Measurements from ENCODE around the gene LARGE1.

The LARGE1 gene

DNA sequence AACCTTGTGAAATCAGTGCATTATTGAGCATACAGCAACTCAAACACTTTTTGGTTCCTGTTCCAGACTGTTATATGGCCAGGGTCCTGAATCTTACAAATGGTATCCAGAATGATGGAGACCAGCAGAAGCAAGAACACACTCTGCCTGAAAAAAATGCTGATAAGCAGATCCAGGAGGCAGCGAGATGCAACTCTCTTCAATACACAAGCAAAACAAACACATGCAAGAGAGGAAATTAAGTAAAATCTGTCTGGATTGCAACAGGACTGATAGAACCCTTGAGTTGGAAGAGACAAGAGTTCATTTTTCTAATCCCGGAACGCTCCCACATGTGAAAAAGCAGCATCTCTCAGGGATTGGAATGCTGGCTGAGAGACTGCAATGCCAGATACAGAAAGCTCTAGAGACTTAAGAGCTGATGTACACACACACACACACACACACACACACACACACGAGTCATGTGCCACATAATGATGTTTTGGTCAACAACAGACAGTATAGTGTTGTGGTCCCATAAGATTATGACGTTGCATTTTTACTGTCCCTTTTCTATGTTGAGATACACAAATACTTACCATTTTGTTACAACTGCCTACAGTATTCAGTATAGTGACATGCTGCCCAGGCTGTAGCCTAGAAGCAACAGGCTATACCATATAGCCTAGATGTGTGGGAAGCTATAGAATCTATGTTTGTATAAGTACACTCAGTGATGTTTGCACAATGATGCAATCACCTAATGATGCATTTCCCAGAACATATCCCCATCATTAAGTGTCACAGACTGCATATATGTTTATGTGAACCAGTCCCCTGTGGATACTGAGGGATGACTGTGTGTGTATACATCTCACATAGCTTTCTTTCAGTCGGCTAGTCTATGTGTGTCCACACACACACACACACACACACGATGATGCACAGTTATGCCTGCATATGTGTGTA, 406.6 kb downstream of the LARGE1 start:
- Histone ChIP-seq H3K9me3 (ENCODE audit: control insufficient read depth in 2 of 2, low read length in 2 of 2) (no peaks in the 10 kb centered on the region), H3K4me1 (ENCODE audit: control insufficient read depth, insufficient read depth, low read length) (peaks cover 14% of the 10 kb centered on the region), H3K4me3 (ENCODE audit: low read length in 2 of 2) (no peak overlapping the region), H3K36me3 (ENCODE audit: control insufficient read depth in 2 of 2, insufficient read depth in 2 of 2, low read length in 2 of 2) (no peaks in the 10 kb centered on the region), H3K9ac (ENCODE audit: low read length in 2 of 2) (no peak overlapping the region), H3K27ac (ENCODE audit: low read length) (no peak overlapping the region), H3K27me3 (ENCODE audit: control insufficient read depth in 1 of 2, insufficient read depth in 2 of 2, low read length in 2 of 2) (no peaks in the 10 kb centered on the region)

DNA sequence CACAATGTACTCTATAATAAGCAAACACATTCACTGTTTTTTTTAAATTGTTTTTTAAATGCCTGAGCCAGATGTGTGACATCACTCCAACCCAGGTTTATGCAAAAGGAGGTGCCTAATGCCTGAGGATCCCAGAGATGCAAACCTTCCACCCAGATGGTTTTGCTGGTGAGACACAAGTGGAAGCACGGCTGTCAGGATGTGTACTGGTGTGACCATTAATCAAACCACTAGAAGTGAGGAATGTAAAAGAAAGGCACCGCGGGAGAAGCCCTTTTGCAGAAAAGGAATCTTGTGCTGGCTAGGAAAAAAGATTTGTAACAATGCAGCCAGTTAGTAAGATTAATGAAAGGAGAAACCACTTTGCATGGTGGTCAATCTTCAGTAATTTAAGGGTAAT, 407.4 kb downstream of the LARGE1 start:
- Histone ChIP-seq H3K4me3 (ENCODE audit: low read length in 2 of 2) (no peak overlapping the region), H3K9ac (ENCODE audit: low read length in 2 of 2) (no peak overlapping the region), H3K4me1 (ENCODE audit: control insufficient read depth, insufficient read depth, low read length) (peaks cover 9% of the 10 kb centered on the region), H3K9me3 (ENCODE audit: control insufficient read depth in 2 of 2, low read length in 2 of 2) (no peaks in the 10 kb centered on the region), H3K27ac (ENCODE audit: low read length) (no peak overlapping the region), H3K36me3 (ENCODE audit: control insufficient read depth in 2 of 2, insufficient read depth in 2 of 2, low read length in 2 of 2) (no peaks in the 10 kb centered on the region), H3K27me3 (ENCODE audit: control insufficient read depth in 1 of 2, insufficient read depth in 2 of 2, low read length in 2 of 2) (no peaks in the 10 kb centered on the region)

DNA sequence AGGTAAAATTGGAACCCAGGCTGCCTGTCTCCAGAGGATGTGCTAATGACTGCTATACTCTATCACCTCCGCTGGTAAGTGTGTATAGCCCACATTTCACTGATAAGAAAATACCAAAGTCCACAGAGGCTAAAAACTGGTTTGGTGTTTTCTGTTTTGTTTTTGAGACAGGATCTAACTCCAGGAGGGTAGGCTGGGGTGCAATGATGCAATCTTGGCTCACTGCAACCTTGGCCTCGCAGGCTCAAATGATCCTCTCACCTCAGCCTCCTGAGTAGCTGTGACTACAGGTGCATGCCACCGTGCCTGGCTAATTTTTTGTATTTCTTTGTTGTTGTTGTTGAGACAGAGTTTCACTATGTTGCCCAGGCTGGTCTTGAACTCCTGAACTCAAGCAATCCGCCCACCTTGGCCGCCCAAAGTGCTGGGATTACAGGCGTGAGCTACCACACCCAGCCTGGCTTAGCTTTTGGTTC, 409.8 kb downstream of the LARGE1 start:
- no peak overlapping the region for H3K27ac ChIP-seq (ENCODE audit: low read length)
- H3K4me3 ChIP-seq (ENCODE audit: low read length in 2 of 2): no peak overlapping the region
- H3K9ac ChIP-seq (ENCODE audit: low read length in 2 of 2): no peak overlapping the region
- H3K27me3 ChIP-seq (ENCODE audit: control insufficient read depth in 1 of 2, insufficient read depth in 2 of 2, low read length in 2 of 2): no peaks in the 10 kb centered on the region
- H3K36me3 ChIP-seq (ENCODE audit: control insufficient read depth in 2 of 2, insufficient read depth in 2 of 2, low read length in 2 of 2): no peaks in the 10 kb centered on the region
- peaks cover 9% of the 10 kb centered on the region for H3K4me1 ChIP-seq (ENCODE audit: control insufficient read depth, insufficient read depth, low read length)
- no peaks in the 10 kb centered on the region for H3K9me3 ChIP-seq (ENCODE audit: control insufficient read depth in 2 of 2, low read length in 2 of 2)

DNA sequence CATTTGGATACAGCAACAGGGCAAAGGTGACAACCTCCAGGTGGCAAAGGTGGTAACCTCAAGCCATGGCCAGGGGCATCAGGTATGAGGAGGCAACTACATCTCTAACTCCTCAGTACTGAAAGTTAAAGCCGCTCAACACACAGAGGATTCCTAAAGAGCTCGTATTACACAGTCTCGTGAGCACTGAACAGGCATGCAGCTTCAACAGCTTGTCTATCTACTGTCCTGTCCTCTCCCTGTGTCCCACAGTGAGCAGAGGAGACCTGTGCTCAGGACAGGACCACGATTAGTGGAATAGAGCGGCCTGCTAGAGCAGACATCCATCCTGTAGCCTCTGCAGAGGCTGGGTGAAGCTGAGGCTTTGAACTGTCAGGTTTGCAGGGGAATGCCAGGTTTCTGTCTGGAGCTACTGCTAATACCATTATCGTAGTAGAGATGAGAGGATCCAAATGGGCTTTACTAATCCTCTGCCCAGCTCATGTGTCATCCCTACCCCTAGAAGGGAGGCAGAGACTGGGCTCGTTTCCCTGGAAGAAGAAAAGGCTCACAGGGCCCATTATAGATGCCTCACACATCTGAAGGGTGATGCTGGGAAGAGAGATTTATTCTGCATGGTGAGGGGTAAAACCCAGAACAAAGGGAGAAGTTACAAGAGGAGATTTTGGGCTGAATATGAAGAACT, 415.2 kb downstream of the LARGE1 start:
- Histone ChIP-seq H3K4me3 (ENCODE audit: low read length in 2 of 2) (no peak overlapping the region), H3K36me3 (ENCODE audit: control insufficient read depth in 2 of 2, insufficient read depth in 2 of 2, low read length in 2 of 2) (no peaks in the 10 kb centered on the region), H3K9me3 (ENCODE audit: control insufficient read depth in 2 of 2, low read length in 2 of 2) (no peaks in the 10 kb centered on the region), H3K4me1 (ENCODE audit: control insufficient read depth, insufficient read depth, low read length) (no peaks in the 10 kb centered on the region), H3K9ac (ENCODE audit: low read length in 2 of 2) (no peak overlapping the region), H3K27ac (ENCODE audit: low read length) (no peak overlapping the region), H3K27me3 (ENCODE audit: control insufficient read depth in 1 of 2, insufficient read depth in 2 of 2, low read length in 2 of 2) (no peaks in the 10 kb centered on the region)

DNA sequence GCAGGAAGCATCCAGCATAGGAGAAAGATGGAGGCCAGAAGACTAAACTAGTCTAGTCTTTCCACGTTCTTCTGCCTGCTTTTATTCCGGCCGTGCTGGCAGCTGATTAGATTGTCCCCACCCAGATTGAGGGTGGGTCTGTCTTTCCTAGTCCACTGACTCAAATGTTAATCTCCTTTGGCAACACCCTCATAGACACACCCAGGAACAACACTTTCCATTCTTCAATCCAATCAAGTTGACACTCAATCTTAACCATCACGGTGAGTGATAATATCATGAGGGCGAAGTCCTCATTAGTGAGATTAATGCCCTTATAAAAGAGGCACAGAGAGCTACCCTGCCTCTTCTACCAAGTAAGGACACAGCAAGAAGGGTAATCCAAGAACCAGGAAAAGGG, 424.2 kb downstream of the LARGE1 start:
- H3K27ac ChIP-seq (ENCODE audit: low read length): no peak overlapping the region
- H3K4me3 ChIP-seq (ENCODE audit: low read length in 2 of 2): no peak overlapping the region
- no peaks in the 10 kb centered on the region for H3K4me1 ChIP-seq (ENCODE audit: control insufficient read depth, insufficient read depth, low read length)

DNA sequence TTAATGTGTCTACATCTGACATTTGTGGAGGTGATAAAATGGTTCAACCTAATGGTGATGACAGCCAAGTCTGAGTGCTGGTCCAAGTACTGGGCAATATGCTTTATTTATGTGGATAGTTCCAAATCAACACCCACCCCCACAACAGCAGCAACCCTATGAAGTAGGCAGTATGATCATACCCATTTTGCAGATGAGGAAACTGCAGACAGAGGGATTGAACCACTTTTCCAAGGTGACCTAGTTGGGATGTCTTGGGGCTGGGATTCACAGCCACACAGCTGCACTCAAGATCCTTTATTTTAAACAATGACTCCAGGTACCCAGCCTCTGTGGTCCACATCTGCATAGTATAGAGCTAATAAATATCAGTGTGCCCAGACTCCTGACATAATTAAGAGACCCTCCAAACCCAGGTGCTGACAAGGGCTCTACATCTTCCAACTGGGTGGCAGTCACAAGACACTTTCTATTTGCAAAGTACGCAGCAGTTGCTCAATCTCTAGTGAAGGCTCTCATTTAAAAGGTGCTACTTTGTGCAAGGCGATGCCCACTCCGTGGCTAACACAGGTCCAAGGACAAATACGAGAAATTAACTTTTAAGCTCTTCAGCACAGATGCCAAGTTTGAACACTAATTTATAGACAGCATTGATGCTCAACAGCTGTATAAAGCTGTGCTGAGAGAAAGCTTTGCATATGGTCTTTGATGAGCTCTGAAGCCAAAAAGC, 426.6 kb downstream of the LARGE1 start:
- Histone ChIP-seq H3K36me3 (ENCODE audit: control insufficient read depth in 2 of 2, insufficient read depth in 2 of 2, low read length in 2 of 2) (no peaks in the 10 kb centered on the region), H3K4me1 (ENCODE audit: control insufficient read depth, insufficient read depth, low read length) (no peaks in the 10 kb centered on the region), H3K9me3 (ENCODE audit: control insufficient read depth in 2 of 2, low read length in 2 of 2) (no peaks in the 10 kb centered on the region), H3K27ac (ENCODE audit: low read length) (no peak overlapping the region), H3K27me3 (ENCODE audit: control insufficient read depth in 1 of 2, insufficient read depth in 2 of 2, low read length in 2 of 2) (no peaks in the 10 kb centered on the region), H3K9ac (ENCODE audit: low read length in 2 of 2) (no peak overlapping the region), H3K4me3 (ENCODE audit: low read length in 2 of 2) (no peak overlapping the region)

More for the DNA sequence above, 424.2 kb downstream of the LARGE1 start:
- Histone ChIP-seq H3K36me3 (ENCODE audit: control insufficient read depth in 2 of 2, insufficient read depth in 2 of 2, low read length in 2 of 2) (no peaks in the 10 kb centered on the region), H3K9ac (ENCODE audit: low read length in 2 of 2) (no peak overlapping the region), H3K9me3 (ENCODE audit: control insufficient read depth in 2 of 2, low read length in 2 of 2) (no peaks in the 10 kb centered on the region), H3K27me3 (ENCODE audit: control insufficient read depth in 1 of 2, insufficient read depth in 2 of 2, low read length in 2 of 2) (no peaks in the 10 kb centered on the region)

DNA sequence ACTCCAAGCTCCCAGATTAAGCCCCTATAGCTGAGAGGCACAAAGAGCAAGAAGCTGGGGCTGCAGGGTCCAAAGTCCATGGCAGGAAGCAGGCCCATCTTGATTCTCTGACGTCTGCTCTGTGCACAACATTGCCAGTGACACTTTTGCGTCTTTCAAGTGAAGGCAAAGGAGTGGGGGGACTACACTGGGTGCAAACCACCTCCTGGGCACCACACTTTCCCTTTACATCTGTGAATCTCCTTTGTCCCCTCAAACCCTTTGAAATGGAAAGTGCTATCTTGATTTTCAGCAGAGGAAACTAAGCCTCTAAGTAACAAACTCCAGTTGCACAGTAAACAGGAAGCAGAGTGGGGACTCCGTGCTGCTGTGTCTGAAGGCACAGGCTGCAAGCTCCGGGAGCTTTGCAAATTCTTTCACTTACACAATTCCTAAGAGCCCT, 428.0 kb downstream of the LARGE1 start:
- Histone ChIP-seq H3K27ac (ENCODE audit: low read length) (no peak overlapping the region), H3K4me3 (ENCODE audit: low read length in 2 of 2) (no peak overlapping the region), H3K9me3 (ENCODE audit: control insufficient read depth in 2 of 2, low read length in 2 of 2) (no peaks in the 10 kb centered on the region)

DNA sequence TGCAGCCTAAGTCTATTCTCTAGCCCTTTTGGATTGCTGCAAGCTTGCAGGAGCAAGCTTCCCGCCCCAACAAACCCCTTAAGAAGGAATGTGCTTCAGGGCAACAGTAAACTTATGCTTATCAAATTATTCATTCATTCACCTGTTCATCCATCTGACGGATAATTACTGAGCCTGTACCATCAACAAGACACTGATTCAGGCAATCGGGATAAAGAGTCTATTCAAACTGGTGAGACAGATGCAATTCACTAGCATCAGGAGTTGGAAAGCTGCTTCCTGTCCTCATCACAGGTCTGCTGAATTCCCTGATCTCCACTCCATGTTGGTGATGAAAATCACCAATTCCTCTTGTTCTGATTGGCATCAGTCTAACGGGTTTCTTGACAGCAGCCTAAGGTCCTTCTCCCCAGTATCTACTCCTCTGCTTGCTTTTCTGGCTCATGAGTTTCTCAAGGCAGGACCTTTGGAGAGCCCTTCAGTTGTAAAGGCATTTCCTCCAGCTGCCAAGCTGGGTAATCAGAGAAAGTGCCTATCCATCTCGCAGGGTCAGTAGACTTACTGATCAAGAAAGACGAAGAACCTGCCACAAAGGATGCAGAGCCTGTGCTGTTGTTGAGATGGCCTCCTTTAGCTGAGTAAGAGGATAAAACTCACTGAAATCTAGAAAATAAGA, 433.1 kb downstream of the LARGE1 start:
- H3K9ac ChIP-seq (ENCODE audit: low read length in 2 of 2): no peak overlapping the region
- no peaks in the 10 kb centered on the region for H3K27me3 ChIP-seq (ENCODE audit: control insufficient read depth in 1 of 2, insufficient read depth in 2 of 2, low read length in 2 of 2)
- no peaks in the 10 kb centered on the region for H3K4me1 ChIP-seq (ENCODE audit: control insufficient read depth, insufficient read depth, low read length)
- H3K27ac ChIP-seq (ENCODE audit: low read length): no peak overlapping the region
- no peaks in the 10 kb centered on the region for H3K9me3 ChIP-seq (ENCODE audit: control insufficient read depth in 2 of 2, low read length in 2 of 2)
- H3K4me3 ChIP-seq (ENCODE audit: low read length in 2 of 2): no peak overlapping the region
- no peaks in the 10 kb centered on the region for H3K36me3 ChIP-seq (ENCODE audit: control insufficient read depth in 2 of 2, insufficient read depth in 2 of 2, low read length in 2 of 2)

More for the DNA sequence above, 428.0 kb downstream of the LARGE1 start:
- no peaks in the 10 kb centered on the region for H3K4me1 ChIP-seq (ENCODE audit: control insufficient read depth, insufficient read depth, low read length)
- no peaks in the 10 kb centered on the region for H3K36me3 ChIP-seq (ENCODE audit: control insufficient read depth in 2 of 2, insufficient read depth in 2 of 2, low read length in 2 of 2)
- H3K9ac ChIP-seq (ENCODE audit: low read length in 2 of 2): no peak overlapping the region
- H3K27me3 ChIP-seq (ENCODE audit: control insufficient read depth in 1 of 2, insufficient read depth in 2 of 2, low read length in 2 of 2): no peaks in the 10 kb centered on the region

DNA sequence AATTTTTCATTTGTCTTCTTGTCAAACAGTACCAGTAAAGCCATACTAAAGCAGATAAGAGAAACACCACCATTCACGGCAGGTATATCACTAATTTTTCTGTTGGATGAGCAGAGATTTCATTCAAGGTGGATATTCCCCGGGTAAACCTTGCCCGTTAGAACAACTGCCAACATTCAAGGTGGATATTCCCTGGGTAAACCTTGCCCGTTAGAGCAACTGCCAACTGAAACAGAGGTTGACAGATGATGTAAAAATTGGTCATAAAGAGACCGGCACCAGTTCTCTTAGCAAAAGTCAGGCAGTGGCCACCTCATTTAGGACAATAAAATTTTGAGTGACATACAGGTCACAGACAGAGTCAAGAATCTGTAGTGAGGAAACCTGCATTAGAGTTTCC, 438.7 kb downstream of the LARGE1 start:
- H3K4me3 ChIP-seq (ENCODE audit: low read length in 2 of 2): no peak overlapping the region
- no peaks in the 10 kb centered on the region for H3K36me3 ChIP-seq (ENCODE audit: control insufficient read depth in 2 of 2, insufficient read depth in 2 of 2, low read length in 2 of 2)
- no peaks in the 10 kb centered on the region for H3K27me3 ChIP-seq (ENCODE audit: control insufficient read depth in 1 of 2, insufficient read depth in 2 of 2, low read length in 2 of 2)
- no peak overlapping the region for H3K27ac ChIP-seq (ENCODE audit: low read length)
- H3K9ac ChIP-seq (ENCODE audit: low read length in 2 of 2): no peak overlapping the region
- H3K4me1 ChIP-seq (ENCODE audit: control insufficient read depth, insufficient read depth, low read length): no peaks in the 10 kb centered on the region
- H3K9me3 ChIP-seq (ENCODE audit: control insufficient read depth in 2 of 2, low read length in 2 of 2): no peaks in the 10 kb centered on the region

All from stomach smooth muscle (tissue), 2 donors.